HG03460 (cell line): ENCODE measurements around the gene CCL25.
A peak's percentile ranks its signal among the peaks of the same experiment; 100 is the strongest.

Experiments
- ATAC-seq: cut with Tn5 transposase; IDR thresholded peaks from one replicate; pipeline ENCODE4 v1.9.1; 2021; ENCODE audit not compliant: unreplicated experiment

The CCL25 gene

DNA sequence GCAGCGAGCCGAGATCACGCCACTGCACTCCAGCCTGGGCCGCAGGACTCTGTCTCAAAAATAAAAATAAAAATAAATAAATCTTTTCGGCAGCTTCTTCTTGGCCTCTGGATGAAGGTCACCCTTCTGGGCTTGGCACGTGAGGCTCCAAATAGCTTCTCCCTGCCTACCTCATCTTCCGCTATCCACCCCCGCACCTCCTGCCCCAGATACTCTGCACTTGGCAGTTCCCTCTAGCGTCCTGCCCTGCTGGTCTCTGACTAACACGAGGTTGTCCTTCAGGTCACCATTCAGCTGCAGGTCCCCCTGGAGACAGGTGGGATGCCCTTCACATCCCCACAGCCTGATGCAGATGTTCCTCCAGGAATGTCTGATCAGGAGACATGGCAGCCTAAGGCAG is 8.5 kb upstream of the CCL25 start:
- no peak for ATAC-seq

DNA sequence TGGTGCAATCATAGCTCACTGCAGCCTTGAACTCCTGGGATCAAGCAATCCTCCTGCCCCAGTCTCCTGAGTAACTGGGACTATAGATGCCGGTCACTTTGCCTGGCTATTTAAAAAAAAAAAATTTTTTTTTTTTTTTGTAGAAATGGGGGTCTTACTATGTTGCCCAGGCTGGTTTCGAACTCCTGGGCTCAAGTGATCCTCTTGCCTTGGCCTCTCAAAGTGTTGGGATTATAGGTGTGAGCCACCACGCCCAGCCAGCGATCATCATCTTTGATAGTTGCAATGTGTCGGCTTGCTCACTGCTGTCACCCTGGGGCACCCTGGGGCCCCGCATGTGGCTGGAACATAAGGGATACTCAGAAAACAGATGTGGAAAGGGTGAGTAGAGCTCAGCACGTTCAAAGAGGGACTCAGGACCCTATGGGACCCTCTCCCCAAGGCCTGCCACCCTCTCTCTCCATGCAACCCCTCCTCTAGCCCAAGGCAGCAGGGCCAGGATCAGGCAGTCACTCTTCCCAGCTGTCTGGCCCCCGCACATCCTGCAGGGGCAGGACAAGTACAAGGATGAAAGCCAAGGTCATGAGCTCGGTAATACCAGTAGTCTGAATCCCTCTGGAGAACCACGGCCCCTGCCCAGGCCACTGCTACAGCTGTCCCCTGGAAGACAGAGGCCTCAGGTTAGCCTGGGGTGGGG is 6.5 kb upstream of the CCL25 start:
- no peak for ATAC-seq

DNA sequence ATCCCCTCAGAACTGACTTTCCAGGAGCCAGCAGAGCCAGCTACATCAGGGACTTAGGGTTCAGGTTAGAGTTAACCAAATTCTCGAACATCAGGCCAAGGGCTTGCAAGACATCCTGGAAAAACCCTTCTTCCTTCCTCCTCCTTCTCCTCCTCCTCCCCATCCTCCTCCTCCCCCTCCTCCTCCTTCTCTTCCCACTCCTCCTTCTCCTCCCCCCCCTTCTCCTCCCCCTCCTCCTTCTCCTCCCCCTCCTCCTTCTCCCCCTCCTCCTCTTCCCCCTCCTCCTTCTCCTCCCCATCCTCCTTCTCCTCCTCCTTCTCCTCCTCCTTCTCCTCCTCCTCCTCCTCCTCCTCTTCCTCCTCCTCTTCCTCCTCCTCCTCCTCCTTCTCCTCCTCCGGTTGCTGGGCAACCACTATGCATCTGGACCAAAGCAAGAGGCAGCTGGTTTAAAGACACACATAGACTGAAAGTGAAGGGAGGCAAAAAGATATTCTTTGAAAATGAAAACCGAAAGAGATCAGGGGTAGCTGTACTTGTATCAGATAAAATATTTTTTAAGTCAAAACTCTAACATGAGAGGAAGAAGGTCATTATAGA is 5.9 kb upstream of the CCL25 start:
- no peak for ATAC-seq

DNA sequence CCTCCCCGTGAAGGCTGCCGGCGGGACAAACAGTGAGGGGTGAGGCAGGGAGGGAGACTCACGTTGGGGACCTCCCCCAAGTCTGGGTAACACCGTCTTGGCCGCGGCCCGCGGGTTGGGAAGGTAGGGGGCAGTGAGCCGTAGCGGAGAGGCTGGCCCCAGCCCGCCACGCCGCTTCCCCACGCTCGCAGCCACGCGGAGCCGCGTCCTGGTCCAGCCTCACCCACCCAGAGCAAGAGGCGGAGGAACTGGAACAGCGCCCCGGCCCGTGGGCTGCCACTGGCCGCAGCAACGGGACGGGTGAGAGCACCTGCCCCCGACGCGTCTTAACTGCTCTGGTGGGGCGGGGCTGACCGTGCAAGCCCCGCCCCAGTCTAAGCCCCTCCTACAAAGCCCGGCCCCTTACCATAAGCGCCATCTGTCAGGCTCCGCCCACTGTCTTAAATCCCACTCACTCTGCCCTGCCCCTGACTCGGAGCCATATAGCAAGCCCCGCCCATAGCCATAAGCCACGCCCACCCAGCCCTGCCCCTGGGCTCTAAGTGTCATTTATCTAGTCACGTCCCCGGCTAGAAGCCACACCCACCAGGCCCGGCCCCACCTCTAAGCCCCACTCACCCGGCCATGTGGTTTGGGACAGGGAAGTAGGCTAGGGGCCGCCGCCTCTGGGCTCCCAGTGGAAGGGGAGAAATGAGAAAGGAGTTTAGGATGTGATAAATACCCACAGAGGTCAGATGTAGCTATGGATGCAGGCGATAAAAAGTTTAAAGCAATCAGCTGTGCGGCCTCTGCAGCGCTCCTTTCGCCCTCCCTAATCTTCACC is 2.1 kb upstream of the CCL25 start:
- peak; percentile 76 for ATAC-seq

DNA sequence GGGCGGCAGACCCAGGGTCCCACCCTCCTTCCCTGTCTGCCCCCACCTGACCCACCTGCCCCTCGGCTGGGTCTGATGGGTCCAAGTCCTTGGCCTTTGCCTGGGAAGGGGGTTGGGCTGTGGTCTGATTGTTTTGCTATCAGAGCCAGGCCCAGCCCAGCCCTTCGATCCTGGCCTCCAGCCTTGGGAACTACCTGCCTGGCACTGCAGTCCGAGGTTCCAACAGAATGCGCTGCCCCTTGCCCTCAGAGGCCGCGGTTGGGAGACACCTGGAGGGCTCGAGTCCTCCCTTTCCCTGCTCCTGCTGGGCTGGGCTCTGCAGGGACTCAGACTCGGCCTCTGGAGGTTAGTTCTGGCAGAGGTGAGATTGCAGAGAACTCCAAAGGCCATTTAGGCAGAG is 1.6 kb downstream of the CCL25 start:
- ATAC-seq = no peak

DNA sequence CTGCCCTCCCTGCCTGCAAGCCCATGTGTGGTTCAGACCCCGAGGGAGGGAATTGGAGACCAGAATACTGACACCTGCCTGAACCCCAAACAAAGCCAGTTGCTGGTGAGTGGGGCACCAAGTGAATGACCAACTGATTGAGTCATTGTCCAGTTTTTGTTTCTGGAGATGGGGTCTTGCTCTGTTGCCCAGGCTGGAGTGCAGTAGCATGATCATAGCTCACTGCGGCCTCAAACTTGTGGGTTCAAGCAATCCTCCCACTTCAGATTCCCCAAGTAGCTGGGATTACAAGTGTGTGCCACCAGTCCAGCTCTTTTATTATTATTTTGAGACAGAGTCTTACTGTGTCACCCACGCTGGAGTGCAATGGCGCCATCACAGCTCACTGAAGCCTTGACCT is 4.0 kb downstream of the CCL25 start:
- no peak for ATAC-seq

DNA sequence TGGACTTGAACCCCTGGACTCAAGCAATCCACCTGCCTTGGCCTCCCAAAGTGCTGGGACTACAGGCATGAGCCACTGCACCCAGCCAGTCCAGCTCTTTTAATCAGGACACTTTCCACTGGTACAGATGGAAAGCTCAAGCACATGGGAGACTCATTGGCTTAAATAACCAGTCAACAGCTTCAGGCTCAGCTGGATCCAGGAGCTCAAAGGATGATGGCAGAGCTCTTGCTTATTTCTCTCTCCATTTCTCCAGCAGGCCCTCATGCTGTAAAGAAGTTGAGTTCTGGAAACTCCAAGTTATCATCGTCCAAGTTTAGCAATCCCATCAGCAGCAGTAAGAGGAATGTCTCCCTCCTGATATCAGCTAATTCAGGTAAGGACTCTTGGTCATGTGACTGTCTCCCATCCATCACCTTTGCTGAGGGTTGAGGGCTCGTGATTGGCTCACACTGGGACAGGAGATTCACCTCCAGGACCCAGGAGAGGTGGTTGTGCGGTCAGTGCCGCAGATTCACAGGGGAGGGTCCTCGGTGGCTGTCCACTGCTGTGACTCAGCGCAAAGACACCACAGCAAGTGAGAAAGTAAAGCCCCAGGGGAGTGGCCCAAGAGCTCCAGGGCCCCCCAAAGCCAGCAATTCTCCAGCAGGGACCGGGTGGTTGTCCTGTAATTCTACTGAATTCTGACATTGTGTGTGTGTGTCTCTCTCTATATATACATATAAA is 5.1 kb downstream of the CCL25 start:
- ATAC-seq = no peak

DNA sequence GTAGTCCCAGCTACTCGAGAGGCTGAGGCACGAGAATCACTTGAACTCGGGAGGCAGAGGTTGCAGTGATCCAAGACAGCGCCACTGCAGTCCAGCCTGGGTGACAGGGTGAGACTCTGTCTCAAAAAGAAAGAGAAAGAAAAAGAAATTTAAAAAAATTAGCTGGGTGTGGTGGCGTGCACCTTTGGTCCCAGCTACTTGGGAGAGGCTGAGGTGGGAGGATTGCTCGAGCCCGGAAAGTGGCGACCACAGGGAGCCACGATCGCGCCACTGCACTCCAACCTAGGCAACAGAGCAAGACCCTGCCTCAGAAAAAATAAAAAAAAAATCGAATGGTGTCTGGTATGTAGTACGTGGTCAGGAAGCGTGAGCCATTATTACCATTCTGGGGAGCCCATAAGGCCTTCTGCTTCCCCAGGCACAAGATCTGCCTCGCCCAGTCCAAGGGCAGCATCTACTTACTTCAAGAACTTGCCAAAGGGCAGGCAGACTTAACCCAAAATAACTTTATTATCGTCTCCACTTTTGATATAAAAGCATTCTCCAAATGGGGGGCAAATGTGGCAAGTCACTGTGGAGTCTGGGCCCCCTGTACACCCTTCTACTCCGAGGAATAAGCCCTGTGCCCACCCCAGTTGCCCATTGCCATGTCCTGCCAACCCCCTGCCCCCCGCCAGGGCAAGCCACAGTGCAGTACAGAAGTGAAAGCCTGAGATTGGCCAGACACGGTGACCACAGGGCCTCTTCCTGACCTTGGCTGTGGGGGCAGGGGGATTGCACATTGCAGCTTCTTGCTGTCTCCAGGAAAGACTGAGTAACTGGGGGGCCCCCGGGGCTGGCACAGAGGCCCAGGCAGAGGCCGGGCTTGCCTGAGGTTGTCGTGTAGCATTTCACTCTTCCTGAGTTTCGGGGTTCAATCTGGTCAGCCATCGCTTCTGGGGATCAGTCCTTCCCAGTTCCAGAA is 12.6 kb downstream of the CCL25 start:
- ATAC-seq = no peak

DNA sequence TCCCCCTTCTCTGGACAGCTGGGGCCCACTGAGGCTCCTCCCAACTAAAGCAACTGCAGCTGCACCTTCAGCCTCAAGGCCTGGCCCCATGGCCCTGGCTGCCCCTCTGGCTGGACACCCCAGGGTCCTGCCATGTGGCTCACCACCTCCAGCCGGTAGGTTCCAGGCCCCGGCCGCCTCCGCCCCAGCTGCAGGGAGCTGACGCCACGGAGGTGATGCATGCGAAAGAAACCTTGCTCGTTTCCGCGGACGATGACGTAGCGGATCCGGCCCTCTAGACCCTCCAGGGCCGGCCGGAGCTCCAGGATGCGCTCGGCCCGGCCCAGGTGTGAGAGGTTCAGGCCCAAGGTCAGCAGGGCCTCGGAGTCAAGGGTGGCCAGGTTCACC is 13.3 kb downstream of the CCL25 start:
- ATAC-seq = no peak

DNA sequence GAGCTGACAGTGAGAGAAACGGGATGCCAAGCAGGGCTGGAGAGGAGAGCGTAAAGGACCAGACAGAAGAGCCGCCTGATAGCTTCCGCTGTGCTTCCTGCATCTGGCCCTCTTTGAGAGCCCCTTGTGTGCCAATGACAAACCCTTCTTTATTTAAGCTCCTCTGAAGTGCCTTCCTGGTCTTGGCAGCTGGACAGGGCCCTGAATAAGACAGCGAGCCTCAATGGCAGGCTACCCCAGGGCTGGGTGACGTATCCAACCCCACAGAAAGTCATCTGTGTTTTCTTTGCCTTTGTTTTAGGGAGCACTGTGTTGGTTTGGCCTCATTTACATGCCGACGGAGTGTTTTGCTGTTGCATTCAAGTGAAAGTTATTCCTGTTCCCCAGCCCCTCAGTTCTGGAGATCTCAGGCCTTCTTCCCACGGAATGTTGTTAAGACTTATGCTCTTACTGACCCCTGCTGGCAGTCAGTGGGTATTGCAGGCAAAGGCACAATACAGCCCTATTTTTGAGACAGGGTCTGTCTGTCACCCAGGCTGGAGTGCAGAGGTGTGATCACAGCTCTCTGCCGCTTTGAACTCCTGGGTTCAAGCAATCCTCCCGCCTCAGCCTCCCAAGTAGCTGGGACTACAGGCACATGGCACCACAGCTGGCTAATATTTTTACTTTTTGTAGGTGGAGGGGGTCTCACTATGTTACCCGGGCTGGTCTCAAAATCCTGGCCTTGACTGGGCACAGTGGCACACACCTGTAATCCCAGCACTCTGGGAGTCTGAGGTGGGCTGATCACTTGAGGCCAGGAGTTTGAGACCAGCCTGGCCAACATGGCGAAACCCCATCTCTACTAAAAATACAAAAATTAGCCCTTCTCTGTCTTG is 16.8 kb downstream of the CCL25 start:
- ATAC-seq = no peak

DNA sequence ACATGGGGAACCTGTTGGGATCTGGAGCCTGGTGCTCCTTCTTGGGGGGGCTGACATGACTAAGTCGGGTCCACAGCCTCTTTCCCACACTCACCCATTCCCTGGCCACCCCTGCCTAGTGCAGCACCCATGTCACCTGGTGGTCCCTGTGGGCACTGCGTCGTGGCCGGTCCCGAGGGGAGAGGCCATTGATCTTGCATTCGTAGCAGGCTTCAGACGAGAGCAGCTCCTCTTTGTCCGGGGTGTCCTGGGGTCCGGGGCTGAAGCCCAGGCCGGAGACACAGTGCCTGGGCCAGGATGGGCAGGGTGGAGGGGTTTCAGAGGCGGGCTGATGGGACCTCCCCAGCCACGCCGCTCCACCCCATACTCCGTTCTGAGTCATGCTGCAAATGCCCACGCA is 19.4 kb downstream of the CCL25 start:
- no peak for ATAC-seq

DNA sequence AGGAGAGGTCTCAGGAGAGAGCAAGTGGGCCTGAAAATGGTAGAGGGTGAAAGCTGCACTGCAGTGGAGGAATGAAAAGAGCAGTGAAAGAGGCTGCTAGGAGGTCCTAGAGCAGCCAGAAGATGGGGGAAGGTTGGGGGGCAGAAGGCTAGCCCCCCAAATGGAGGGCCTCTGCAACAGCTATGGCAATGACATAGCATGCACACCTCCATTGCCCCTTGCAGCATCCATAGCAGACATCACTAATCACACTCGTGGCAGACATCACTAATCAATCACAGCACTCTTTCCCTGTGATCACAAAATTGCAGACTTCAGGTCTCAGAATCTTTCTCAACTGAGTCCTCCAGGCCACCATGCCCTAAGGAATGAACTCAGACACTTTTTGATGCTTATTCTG is 21.9 kb downstream of the CCL25 start:
- no peak for ATAC-seq

DNA sequence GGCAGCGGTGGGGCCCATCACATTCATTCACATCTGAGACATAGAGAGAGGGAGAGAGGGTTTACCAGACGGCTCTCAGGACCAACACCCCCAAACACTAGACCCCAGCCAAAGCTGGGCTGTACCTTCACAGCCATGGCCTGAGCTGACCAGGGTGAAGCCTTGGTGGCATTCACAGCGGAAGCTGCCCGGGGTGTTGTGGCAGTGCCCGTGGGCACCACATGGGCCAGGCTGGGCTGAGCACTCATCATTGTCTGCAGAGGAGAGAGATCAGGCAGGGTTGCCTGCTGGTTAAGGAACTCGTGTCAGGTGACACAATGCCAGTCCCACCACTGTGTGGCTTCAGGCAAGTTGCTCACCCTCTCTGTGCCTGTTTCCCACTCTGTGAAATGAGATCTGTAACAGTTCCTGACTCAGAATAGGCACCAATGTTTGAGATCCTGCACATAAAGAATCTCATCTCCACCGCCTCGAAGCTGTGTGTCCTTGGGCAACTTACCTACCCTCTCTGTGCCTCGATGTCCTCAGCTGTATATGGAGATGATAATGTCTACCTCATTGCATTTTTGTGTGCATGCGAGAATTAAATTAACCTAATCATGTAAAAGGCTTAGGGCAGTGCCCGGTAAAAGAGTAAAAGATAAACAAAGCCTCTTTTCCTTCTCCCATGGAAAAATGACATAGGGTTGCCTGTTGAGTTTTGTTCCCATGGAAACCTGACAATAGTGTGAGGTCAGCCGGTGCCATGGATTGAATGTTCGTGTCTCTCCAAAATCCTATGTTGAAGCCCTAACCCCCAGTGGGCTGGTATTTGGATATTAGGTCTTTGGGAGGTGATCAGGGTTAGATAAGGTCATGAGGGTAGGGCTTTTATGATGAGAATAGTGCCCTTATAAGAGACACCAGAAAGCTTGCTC is 22.9 kb downstream of the CCL25 start:
- no peak for ATAC-seq

DNA sequence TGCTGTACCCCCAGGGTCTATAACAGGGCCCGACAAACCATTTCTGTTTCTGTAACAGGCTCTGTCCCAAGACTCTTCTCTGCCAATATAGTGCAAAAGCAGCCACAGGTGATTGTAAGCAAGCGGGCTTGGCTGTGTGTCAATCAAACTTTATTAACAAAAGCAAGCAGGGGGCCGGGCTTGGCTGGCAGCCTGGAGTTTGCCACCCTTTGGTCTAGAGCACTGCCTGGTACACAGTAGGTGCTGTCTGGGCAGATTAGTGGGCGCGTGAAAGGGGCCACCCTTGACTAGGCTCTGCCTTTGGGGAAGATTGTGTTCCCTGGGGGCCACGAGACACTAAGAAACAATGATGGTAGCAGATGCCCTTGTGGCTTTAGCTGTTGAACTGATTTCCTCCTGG is 27.4 kb downstream of the CCL25 start:
- no peak for ATAC-seq

DNA sequence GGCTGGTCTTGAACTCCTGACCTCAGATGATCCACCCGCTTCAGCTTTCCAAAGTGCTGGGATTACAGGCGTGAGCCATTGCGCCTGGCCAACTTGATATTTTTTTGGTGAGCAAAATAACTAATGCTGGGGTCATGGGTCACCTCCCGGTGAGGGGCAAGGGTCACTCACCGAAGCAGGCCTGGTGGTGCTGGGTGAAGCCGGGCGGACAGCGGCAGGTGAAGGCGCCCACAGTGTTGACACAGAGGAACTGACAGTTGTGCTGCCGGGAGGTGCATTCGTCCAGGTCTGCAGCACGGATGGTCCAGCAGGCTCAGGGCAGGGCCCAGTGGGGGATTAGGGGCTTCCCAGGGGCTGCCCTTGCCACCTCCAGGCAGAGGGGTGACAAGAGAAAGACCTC is 28.3 kb downstream of the CCL25 start:
- no peak for ATAC-seq

DNA sequence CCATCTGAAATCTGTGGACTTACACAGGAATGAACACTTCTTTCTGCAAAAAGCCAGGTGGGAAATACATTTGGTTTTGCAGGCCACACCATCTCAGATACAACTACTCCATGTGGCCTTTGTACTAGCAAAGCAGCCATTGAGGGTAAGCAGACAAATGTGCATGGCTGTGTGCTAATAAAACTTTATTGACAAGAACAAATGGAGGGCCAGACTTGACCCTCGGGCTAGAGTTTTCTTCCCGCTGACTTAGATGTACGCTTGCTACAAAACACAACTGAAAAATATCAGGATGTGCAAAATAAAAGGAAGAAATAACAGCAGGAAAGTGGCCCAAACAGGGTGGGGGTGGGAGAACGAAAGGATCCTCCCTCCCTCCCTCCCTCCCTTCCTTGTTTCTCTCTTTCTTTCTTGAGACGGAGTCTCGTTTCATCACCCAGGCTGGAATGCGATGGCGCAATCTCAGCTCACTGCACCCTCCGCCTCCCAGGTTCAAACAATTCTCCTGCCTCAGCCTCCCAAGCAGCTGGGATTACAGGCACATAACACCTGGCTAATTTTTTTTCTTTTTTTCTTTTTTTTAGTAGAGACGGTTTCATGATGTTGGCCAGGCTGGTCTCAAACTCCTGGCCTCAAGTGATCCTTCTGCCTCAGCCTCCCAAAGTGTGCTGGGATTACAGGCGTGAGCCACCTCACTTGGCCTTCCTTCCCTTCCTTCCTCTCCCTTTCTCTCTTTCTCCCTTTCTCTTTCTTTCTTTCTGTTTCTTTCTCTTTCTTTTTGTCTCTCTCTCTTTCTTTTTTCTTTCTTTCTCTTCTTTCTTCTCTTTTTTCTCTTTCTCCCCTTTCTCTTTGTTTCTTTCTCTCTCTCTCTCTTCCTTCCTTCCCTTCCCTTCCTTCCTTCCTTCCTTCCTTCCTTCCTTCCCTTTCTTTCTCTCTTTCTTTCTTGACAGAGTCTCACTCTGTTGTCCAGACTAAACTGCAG is 29.3 kb downstream of the CCL25 start:
- ATAC-seq = no peak

DNA sequence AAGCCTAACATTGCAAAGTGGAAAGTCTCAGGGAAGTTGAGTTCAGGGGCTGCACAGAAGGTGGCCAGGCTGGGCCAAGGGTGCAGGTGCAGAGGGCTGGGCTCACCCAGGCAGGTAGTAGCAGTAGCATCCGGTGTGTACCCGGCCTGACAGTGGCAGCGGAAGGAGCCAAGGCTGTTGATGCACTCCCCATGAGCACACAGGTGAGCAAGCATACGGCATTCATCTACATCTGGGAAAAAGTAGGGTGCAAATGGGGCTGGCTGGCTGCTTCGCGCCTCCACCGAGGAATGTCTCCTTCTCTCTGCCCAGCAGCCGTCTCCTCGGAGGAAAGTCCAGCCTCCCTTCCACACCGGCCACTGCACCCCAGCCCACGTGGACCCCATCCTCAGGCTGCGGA is 30.6 kb downstream of the CCL25 start:
- ATAC-seq = no peak
